ENCODE results near the gene ERVH48-1. TPM values are rescaled to one million over a fixed set of nuclear protein-coding genes. Genes with fewer than 3 reads are reported as not detected.

ERVH48-1 gene
- total and polyA plus RNA-seq, 2 donors (not counting 3 experiments of a cell fraction or from before 2014, with no cell fraction given): not detected

GRCh38 chr21:42964086-42964485 lies 38.7 kb upstream of the ERVH48-1 start:
- Histone ChIP-seq H3K36me3 (ENCODE audit: control insufficient read depth in 2 of 2, extremely low read depth in 1 of 2, insufficient read depth in 2 of 2, low read length in 2 of 2) (no peaks in the 10 kb centered on the region), H3K27me3 (ENCODE audit: control insufficient read depth in 2 of 2, insufficient read depth in 2 of 2, low read length in 2 of 2) (no peaks in the 10 kb centered on the region), H3K4me2 (ENCODE audit: insufficient read depth, low read length) (no peak overlapping the region), H3K79me2 (ENCODE audit: control insufficient read depth, insufficient read depth, low read length) (no peaks in the 10 kb centered on the region), H3K9me3 (replicated peaks; ENCODE audit: control insufficient read depth, insufficient read depth, low read length) (no peaks in the 10 kb centered on the region), H3K9ac (replicated peaks; ENCODE audit: extremely low read depth, insufficient read depth, low read length) (no peak overlapping the region), H3K27ac (ENCODE audit: insufficient read depth, low read depth, low read length) (no peak overlapping the region), H3K4me3 (replicated peaks in 1 of 3; ENCODE audit: insufficient read depth in 1 of 3, low read depth in 1 of 3, low read length in 3 of 3) (no peak overlapping the region), H4K20me1 (replicated peaks; ENCODE audit: control insufficient read depth, extremely low read depth, insufficient read depth, low read length) (no peaks in the 10 kb centered on the region), H3K9me1 (replicated peaks; ENCODE audit: control insufficient read depth, extremely low read depth, insufficient read depth, low read length) (no peaks in the 10 kb centered on the region), H3K4me1 (ENCODE audit: control insufficient read depth, extremely low read depth, insufficient read depth, low read length) (no peaks in the 10 kb centered on the region), H2AFZ (ENCODE audit: low read depth, low read length) (no peak overlapping the region)
- DNase-seq (ENCODE audit: low read depth, low spot score) (no peak), FAIRE-seq (no peak)
- ChIA-PET POLR2A (no interaction called here), CTCF (no interaction called here)
- dilution Hi-C loops (cut with MboI; ENCODE audit: extremely low pct_ligation_motif_present, low sequenced_read_pairs) (no loop called here), intact Hi-C loops (cut with micrococcal nuclease) (no loop called here)
- no peak for TF ChIP-seq MYC (IDR thresholded peaks at IDR 0.05; ENCODE audit: low read depth, low read length)
- TF ChIP-seq CTCF (IDR thresholded peaks at IDR 0.05; ENCODE audit: extremely low read depth in 1 of 2, insufficient read depth in 1 of 2, low read depth in 1 of 2, low read length in 2 of 2): no peak
- no peak for TF ChIP-seq FOS (IDR thresholded peaks at IDR 0.05; ENCODE audit: borderline replicate concordance, insufficient read depth, low read length)
- TF ChIP-seq GATA2 (IDR thresholded peaks at IDR 0.05; ENCODE audit: insufficient read depth, insufficient read length, low read depth, low read length): no peak
- TF ChIP-seq MAX (IDR thresholded peaks at IDR 0.05; ENCODE audit: insufficient read depth, insufficient read length): no peak
- no peak for TF ChIP-seq POLR2AphosphoS5 (IDR thresholded peaks at IDR 0.05; ENCODE audit: insufficient read depth, low read depth, low read length)
- TF ChIP-seq JUN (IDR thresholded peaks at IDR 0.05; ENCODE audit: borderline replicate concordance, insufficient read depth, insufficient read length, low read depth): no peak
- TF ChIP-seq EZH2 (IDR thresholded peaks at IDR 0.05; ENCODE audit: borderline replicate concordance, low read depth, low read length, severe bottlenecking): no peak
- no peak for TF ChIP-seq POLR2A (IDR thresholded peaks at IDR 0.05; ENCODE audit: low read depth, low read length)
- no TSS peak for BruUV-seq (replicated peaks)
